Measurements from ENCODE around the gene DNAJB6.
"Not testable (repeated sequence)": the region's sequence is repeated elsewhere in the genome, so short reads cannot be mapped to it uniquely, and the experiment has no call there.

The DNAJB6 gene

DNA sequence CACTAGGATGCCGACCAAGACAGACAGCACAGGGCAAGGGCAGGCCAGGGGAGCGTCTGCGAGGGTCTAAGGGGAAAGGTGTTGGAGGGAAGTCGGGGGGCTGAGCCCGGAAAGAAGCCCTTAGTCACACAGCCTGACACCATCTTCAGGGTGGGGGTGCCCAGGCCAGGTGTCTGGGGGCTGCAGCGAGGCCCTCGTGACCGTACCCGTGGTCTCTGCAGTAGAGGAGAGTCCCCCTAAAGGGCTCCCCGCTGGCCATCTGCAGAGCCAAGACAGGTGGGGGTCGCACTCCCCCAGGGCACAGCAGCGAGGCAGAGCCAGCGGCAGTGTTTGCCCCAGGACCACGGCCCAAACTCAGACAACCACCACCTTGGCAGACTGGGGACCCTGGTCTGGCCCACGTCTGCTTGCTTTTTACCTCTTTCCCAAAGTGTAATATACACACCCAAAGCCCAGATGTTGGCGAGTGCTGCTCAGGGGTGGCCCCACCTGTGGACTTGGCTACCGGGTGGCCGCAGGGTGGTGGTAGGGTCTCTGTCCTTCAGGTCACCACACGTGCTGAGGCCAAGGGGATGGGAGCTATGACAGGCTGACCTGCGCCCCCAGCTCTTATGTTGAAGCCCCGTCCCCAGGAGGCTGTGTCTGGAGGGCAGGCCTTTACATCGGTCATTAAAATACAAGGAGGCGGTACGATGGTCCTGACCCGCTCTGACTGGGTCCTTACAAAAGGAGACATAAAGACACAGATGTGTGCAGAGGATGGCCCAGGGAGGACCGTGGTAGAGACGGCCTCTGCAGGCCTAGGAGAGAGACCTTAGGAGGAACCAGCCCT lies 107.4 kb downstream of the DNAJB6 start:
- DNase-seq (ENCODE audit: low read depth): no peak

DNA sequence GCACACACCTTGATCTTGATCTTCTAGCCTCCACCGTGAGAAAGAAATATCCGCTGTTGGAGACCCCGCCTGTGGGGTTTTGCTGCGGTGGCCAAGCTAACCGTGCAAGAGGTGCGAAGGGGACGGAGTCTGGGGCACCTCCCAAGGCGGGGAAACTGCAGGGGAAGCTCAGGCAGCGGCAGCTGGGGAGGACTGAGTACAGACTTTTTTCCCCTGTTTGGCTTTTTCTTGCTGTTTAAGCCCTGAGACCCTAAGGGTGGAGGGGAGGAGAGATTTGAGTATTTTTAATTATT lies 108.0 kb downstream of the DNAJB6 start:
- DNase-seq (ENCODE audit: low read depth): no peak

DNA sequence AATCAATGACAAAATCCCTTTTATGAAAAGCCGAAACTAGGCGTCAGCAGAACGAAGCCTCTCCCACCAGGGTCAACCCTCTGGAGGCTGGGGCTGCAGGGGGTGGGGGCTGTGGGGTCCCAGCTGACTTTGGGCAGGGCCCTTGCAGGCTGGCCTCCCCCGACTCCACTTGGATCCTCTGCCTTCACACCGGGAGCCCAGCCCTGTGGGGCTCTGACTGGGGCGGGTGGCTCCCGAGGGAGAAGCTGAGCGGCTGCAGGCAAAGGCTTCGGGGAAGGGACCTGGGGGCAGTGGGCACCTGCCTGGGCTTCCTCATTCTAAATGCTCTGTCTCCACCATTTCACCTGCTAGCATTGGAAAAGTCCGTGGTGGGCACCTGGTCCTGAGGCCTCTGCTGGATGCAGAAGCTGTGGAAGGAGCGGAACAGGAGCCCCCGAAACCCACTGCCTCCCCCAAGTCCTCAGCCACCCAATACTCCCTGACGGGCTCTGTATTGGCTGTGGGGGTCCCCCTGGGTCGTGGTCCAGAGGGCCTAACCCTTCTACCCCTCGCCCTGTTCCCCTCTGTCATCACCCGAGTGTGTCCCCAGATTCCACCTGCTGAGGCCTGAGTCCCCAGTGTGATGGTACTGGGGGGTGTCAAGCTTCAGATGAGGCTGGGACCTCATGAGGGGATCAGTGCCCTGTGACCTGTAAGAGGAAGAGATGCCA lies 108.6 kb downstream of the DNAJB6 start:
- DNase-seq (ENCODE audit: low read depth): no peak

DNA sequence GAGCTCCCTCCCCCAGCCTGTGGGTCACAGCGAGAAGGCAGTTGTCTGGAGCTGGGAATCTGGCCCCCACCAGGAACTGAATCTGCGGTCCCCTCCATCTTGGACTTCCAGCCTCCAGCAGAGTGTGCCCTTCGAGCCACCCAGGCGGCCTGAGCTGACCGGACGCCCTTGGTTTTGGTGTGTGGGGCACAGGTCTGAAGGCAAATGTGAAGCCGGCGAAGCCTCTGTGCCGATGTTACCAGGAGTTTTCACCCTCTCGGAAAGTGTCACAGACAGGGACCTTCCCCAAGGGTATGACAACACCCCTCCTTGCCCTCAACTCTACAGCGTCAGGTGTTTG lies 109.1 kb downstream of the DNAJB6 start:
- no peak for DNase-seq (ENCODE audit: low read depth)

DNA sequence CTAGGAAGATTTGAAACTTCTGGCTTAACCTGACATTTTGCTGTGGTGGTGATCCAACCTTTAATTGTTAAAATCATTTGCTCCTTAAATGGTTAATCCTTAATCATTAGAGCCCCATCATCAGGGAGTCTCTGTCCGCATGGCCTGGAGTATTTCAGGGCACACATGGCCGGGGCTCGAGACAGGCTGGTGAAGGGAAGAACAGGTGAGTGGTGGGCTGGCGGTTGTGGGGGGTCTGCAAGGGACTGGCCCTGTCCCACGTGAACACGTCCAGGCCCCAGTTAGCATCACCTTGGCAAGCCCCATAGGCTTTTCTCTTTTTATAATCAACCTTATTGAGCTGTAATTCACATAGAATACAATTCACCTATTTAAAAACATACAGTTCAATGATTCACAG lies 109.5 kb downstream of the DNAJB6 start:
- no peak for DNase-seq (ENCODE audit: low read depth)

DNA sequence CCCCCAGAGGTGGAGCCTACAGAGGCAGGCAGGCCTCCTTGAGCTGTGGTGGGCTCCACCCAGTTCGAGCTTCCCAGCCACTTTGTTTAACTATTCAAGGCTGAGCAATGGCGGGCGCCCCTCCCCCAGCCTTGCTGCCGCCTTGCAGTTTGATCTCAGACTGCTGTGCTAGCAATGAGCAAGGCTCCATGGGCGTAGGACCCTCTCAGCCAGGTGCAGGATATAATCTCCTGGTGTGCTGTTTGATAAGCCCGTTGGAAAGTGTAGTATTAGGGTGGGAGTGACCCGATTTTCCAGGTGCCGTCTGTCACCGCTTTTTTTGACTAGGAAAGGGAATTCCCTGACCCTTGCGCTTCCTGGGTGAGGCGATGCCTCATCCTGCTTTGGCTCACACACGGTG lies 117.2 kb downstream of the DNAJB6 start:
- DNase-seq (ENCODE audit: low read depth): not testable (repeated sequence)

DNA sequence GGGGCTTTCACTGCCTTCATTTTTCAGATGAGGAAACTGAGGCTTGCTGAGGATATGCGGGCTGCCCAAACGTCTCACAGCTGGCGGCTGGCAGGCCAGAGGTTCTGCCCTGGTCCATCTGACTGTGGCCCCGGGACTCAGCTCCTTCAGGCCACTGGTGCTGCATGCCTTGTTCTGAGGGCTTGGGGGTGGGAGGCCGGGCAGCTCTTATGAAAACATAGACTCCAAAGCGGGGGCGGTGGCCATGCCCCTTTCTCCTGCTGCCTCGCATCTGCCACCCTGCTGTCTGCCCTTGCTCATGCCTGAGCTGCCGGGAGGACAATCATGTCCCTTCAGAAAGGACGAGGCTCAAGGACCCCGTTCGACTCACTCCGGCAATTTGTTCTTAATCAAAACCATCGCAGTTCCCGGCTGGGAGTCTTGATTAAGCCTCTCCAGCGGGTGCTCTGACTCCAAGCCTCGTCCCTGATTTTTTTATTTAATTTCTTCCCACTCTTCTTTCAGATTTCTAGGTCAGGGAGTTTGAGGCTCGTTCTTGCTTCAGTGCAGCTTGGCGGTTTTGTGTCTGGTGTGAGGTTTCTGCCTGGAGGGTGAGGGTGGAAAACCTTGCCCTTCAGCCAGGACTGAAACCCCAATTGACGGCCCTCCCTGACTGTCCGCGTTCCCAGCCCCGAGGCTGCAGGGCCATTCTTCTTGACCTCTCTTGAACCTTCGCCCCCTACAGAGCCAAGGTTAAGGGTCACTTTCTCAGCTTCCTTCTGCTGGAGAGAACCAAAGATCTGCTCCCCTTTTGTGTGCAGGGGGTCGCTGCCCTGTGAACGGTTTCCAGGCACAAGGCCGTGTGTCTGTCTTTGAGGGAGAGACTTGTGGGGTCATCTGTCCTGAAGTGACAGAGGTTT lies 120.8 kb downstream of the DNAJB6 start:
- DNase-seq (ENCODE audit: low read depth): no peak

DNA sequence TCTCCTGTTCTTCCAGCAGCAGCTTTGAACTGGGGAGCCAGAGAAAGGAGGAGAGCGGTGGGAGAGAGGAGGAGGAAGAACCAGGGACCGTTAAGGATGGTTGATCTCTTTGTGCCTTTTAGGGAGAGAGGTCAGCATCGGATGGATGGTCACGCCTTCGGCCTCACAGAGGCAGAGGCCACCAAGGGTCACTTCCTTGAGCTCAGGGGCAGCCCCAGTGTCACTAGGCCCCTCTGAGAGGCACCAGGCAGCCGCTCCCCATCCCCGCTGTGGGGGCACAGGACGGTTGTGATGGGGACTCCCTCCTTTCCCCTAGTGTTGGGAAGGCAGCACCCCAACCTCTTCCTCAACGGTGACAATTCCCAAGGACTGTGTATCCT lies 121.4 kb downstream of the DNAJB6 start:
- DNase-seq (ENCODE audit: low read depth): no peak

DNA sequence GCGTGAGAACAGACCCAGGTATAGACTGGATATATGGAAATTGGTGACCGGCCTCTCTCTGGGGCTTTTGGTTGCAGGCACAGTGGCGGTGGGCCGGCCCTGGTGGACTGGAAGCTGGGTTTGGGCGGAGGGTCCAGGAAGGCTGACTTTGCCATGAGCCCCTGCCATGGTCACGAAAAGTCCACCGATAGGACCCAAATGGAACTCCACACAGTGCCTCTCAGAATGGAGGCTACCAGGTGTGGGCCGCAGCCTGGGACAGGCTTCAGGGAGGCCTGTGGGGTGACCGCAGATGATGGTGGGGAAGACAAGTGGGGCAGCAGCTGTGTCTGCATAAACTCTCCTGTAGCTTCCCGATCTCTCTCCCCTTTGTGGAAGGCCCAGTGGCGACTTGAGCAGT lies 123.2 kb downstream of the DNAJB6 start:
- no peak for DNase-seq (ENCODE audit: low read depth)

DNA sequence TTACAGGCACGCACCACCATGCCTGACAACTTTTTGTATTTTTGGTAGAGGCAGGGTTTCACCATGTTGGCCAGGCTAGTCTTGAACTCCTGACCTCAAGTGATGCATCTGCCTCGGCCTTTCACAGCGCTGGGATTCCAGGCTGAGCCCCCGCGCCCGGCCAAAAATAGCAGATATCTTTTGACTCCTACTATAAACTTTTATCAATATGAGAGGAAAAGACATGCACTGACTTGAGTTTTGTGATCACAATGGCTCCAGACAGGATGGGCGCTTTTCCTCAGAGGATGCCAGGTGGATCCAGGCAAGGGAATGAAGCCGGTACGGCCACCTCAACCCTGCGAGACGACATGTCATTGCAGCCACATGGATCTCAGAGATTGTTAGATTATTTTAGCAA lies 123.9 kb downstream of the DNAJB6 start:
- DNase-seq (ENCODE audit: low read depth): no peak

DNA sequence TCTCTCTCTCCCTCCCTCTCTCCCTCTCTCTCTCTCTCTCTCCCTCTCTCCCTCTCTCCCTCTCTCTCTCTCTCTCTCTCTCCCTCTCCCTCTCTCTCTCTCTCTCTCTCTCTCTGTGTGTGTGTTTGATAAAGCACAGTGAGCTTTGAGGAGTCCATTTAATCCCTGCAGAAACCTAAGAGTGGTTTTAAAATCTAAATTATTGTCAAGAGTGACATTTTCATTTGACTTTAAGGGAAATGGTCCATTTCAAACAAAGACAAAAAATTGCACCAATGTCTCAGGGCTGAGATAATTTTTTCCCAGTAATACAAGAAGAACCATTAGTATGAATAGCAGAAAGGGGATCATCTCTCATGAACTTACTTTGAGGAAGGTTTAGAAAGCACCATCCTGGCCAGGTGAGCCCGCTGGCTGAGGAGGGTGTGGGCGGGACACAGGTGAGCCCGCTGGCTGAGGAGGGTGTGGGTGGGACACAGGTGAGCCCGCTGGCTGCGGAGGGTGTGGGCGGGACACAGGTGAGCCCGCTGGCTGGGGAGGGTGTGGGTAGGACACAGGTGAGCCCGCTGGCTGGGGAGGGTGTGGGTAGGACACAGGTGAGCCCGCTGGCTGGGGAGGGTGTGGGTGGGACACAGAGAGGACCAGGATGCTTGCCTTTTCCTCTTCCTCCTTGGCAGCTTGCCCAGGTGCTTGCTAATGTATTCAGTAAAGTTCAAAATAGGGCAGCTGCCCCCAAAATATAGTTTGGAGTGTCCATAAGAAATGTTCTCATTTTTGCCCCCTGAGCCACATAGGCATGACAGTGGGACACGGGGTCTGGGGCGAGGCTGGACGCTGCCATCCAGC lies 125.0 kb downstream of the DNAJB6 start:
- no peak for DNase-seq (ENCODE audit: low read depth)

DNA sequence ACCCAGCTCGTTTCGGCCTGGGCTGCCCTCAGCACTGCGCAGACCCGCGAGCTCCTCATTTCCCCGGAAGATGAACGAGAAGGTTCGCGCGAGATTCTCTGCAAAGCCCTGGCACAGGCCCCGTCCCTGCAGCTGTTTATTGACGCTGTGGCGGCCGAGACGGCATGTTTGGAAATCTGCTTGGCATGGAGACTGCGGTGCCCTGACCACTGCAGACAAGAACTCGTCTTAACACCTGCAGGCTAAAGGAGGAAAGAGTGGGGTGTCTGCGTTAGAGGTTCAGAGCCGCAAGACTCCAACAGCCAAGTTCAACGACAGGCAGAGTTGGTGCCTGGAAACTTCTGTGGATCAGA lies 125.6 kb downstream of the DNAJB6 start:
- no peak for DNase-seq (ENCODE audit: low read depth)

DNA sequence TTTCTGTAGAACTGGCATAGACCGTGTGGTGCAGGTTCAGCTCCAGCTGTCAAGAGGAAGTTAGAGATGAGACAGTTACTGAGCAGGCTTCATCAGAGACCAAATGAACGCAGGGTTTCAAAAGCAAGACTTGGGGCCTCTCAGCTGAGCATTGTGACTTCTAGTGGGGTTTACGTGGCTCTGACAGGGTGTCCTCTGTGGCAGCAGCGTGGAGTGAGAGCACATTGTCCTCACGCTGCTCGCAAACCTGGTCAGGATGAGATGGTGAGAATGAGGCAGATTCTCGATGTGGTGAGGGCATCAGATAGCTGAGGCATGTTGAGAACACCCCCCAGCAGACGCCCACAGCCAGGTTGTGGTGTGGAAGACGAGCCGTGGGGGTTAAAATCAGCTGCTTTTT lies 126.0 kb downstream of the DNAJB6 start:
- DNase-seq (ENCODE audit: low read depth): no peak

DNA sequence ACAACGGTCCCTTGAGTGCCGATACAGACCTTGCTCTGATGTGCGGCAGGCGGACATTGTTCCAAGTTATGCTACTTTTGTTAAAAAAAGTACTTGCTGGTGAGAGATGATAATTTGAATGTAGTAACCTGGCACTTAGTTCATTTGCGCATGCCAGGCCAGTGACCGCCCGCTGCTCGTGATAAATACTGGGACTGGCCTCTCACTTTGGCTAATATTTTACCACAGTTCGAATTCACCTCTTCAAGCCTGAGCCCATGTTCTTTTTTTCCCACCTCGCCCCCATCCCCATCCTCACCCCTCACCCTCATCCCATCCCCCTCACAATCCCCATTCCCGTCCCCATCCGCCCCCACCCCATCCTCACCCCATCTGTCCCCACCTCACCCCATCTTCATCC lies 126.4 kb downstream of the DNAJB6 start:
- DNase-seq (ENCODE audit: low read depth): no peak

DNA sequence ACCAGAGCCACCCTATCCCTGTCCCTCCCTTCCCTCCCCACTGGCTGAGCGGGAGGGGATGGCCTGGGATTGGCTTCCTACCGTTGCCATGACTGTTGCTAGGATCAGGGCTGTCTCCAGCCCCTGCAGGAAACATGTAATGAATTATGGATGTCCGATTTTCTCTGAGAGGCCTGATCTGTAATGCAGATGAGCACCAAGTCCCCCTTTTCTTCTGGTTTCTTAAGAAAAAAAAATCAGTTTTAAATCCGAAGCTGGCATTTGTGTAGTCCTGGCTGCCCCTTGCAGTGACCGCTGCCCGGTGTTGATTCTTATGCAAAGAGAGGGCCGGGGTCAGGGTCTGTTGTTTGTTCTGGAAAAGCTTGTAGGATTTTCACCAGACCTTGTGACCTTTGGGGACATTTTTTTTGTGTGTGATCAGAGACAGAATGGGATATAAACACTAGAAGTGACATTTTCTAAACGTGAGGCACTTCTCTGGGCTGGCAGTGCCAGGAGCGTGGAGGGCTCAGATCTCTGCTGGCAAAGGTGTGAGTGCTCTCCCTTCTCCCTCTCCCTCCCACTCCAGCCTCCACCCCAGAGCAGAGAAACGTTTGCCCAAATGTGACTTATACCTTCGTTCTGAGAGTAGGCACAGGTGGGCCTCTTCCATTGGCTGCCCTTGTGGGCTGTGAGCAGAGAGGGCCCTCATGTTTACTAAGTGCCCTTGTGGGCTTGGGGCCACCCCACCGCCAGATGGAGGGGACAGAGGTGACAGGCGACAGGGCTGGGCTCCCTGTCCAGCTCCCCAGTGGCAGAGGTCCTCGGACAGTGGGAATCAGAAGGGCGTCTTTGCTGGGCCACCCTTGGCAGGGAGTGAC lies 127.5 kb downstream of the DNAJB6 start:
- no peak for DNase-seq (ENCODE audit: low read depth)

DNA sequence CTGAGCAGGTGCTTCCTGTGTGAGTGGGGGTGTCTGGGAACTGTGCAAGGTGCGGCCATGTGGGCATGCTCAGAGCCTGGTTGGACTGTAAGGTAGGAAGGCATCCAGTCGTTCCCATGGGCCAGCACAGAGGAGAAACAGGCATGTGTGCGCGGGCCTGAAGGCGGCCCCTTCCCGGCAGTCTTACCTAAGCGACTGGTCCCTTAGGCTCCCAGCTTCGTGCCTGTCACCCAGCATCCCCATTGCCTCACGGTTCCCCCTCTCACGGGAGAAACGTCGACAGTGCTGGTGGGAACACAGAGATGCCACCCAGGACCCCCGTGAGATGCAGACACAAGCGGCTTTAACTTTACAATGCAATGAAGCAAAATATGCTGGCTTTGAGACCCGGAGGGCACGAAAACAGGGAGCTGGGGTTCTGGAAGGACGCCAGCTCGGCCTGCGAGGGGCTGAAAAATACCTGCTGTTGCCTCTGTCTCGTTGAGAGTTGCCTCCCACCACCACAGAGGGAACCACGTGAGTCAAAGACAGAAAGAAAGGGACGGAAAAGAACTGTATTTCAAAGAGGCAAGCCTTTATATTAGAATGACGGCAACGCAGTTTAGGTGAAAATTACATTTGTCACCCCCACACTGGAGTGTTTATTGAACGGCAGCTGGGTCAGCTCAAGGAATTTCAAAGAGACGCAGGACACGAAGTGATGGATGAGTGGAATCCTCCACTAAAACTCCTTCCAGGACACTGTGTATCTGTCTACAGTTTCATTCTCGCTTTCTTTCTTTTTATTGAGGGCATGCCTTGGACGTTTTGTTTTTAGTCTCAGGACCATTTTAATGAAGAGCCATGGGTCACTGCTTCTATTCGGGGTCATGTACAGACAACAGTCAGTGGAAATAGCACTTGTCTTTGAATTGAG lies 128.4 kb downstream of the DNAJB6 start:
- DNase-seq (ENCODE audit: low read depth): no peak

DNA sequence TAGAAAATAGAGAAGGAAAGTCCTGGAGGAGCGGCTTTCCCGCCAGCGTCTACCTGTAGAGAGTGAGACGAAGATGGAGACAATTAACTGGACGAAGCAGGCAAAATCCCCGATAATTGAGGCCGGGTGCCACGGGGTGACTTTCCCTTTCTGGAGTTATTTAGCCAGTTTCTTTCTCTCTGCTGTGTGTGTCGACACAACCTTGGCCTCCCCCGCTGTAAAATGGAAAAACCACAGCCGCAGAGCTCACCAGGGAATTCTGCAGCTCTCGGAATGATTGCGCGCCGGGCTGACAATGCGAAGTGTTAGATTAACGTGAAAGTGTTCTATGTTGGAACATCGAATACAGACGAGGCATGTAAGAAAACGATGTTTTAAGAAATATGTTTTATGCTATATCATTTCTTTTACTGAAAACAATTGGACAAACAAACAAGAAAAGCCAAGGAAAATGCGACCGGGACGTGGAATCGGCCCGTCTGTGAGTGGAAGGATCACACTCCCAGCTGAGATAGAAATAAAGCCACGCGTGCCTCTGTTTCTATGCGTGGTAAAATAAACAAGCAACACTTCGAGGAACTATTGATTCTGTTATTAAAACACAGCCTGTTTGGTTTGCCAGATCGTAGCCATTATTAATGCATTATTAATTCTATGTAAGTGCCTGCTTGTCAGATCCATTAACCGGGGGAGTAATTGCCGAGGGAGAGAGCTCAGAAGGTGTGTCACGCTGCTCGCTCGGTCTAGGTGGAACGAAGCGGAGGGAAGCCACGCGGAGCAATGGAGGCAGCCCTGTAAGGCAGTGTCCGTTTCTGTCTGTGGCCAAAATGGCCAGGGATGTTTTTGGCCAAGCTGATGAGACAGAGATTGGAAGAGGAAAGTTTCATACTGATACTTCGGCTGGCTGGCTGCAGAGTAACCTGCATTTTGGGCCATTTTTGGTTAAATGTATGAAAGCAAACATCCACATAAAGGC lies 129.4 kb downstream of the DNAJB6 start:
- DNase-seq (ENCODE audit: low read depth): no peak

DNA sequence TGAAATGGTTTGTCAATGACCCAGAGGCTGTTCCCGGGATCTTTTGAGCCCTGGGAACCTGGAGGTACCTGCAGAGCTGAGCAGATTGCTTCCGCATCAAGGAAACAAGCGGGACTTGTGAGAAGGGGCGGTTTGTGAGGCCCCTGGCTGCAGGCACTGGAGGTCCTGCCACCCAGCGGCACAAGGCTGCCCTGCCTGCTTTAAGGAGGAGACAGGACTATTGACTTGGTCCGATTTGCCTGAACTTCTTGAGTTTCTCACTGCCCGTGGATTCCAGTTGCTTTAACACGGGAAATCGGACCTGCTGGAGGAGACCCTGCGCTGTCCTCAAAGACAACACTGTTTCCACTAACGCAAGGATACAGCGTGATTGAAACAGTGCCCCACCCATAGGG lies 130.1 kb downstream of the DNAJB6 start:
- DNase-seq (ENCODE audit: low read depth): no peak
